GM12801 (cell line): ENCODE data around the gene ACP5.

Experiments used
- CTCF ChIP-seq: IDR thresholded peaks from one replicate; pipeline ENCODE4 v1.5.1; 2011; ENCODE audit warnings: control low read depth; ENCODE audit not compliant: insufficient read length; ENCODE audit errors: extremely low read depth

ACP5 gene

GRCh38 chr19:11587302-11587974 is 10.0 kb upstream of the ACP5 start:
- TF ChIP-seq CTCF: peak; percentile 33

GRCh38 chr19:11586331-11586730 is 8.9 kb upstream of the ACP5 start:
- no peak for TF ChIP-seq CTCF

GRCh38 chr19:11581740-11582139 is 4.3 kb upstream of the ACP5 start:
- TF ChIP-seq CTCF: no peak

- no peak for TF ChIP-seq CTCF
Observed at GRCh38 chr19:11580116-11580515, 2.7 kb upstream of the ACP5 start.

- no peak for TF ChIP-seq CTCF
Observed at GRCh38 chr19:11578258-11579142, 1.1 kb upstream of the ACP5 start.

- no peak for TF ChIP-seq CTCF
Observed at GRCh38 chr19:11576227-11576626, 1.2 kb downstream of the ACP5 start.

GRCh38 chr19:11574689-11575088 is 2.8 kb downstream of the ACP5 start:
- TF ChIP-seq CTCF: no peak
